ENCODE measurements around the gene TTLL13. TPM values are rescaled to one million over a fixed set of nuclear protein-coding genes. Genes with fewer than 3 reads are reported as not detected.

The TTLL13 gene
- total and polyA plus RNA-seq, 9 donors = 0.04 to 0.33 (median 0.13) TPM; not detected in 4

GRCh38 chr15:90233387-90234095, 15.8 kb upstream of the TTLL13 start, which contains the start of gene CIB1:
Gene CIB1 (minus strand): TSS chr15:90233941. CDS start chr15:90233885, 56 bp downstream.
- 0 to 1% (median 0%) methylated on average over 39 to 63 of the region's 63 CpGs for WGBS, 3 donors
- Histone ChIP-seq H3K4me3 (peak within 1 kb of the TSS; percentile 78), H3K4me1 (ENCODE audit: insufficient read depth) (peaks cover 4% of the 10 kb centered on the region), H3K27ac (peak within 1 kb of the TSS; percentile 74 to 77), H3K27me3 (no peaks in the 10 kb centered on the region), H3K9me3 (no peaks in the 10 kb centered on the region), H3K36me3 (no peaks in the 10 kb centered on the region)
- TF ChIP-seq EP300 (IDR thresholded peaks at IDR 0.05) (no peak), CTCF (IDR thresholded peaks at IDR 0.05) (peak in 2 of 3 donors; percentile 3 to 46), POLR2A (IDR thresholded peaks at IDR 0.05) (peak; percentile 59)
- DNase-seq = peak; percentile 97 to 99 (median 98)
- intact Hi-C loops (cut with DNase I) = loop anchor here in 1 of 4 donors (5.0 kb wide), 1 partner anchor 71 kb away; no protein-coding TSS in a partner anchor

GRCh38 chr15:90234096-90234988, 15.0 kb upstream of the TTLL13 start, which contains the start of gene GDPGP1:
Gene GDPGP1 (plus strand): TSS chr15:90234209. CDS start chr15:90240909, 6,700 bp downstream.
- peaks cover 4% of the 10 kb centered on the region for H3K4me1 ChIP-seq (ENCODE audit: insufficient read depth)
- no peak for DNase-seq
- intact Hi-C loops (cut with DNase I) = loop anchor here in 1 of 4 donors (5.0 kb wide), 1 partner anchor 72 kb away; no protein-coding TSS in a partner anchor
- WGBS, 3 donors = 3 to 9% (median 4%) methylated on average over 28 to 49 of the region's 49 CpGs
- no peaks in the 10 kb centered on the region for H3K9me3 ChIP-seq
- peak within 1 kb of the TSS; percentile 74 to 77 for H3K27ac ChIP-seq
- no peaks in the 10 kb centered on the region for H3K27me3 ChIP-seq
- no peak for TF ChIP-seq CTCF (IDR thresholded peaks at IDR 0.05)
- peak; percentile 34 for TF ChIP-seq POLR2A (IDR thresholded peaks at IDR 0.05)
- no peak for TF ChIP-seq EP300 (IDR thresholded peaks at IDR 0.05)
- H3K36me3 ChIP-seq = no peaks in the 10 kb centered on the region
- peak within 1 kb of the TSS; percentile 78 for H3K4me3 ChIP-seq

GRCh38 chr15:90239371-90239770, 10.0 kb upstream of the TTLL13 start:
- Histone ChIP-seq H3K9me3 (no peaks in the 10 kb centered on the region), H3K4me3 (no peak overlapping the region), H3K36me3 (no peaks in the 10 kb centered on the region), H3K27ac (no peak overlapping the region), H3K27me3 (no peaks in the 10 kb centered on the region), H3K4me1 (ENCODE audit: insufficient read depth) (peaks cover 1% of the 10 kb centered on the region)
- no peak for TF ChIP-seq EP300 (IDR thresholded peaks at IDR 0.05)
- TF ChIP-seq CTCF (IDR thresholded peaks at IDR 0.05) = no peak
- no peak for TF ChIP-seq POLR2A (IDR thresholded peaks at IDR 0.05)
- WGBS, 3 donors = 78 to 92% (median 82%) methylated on average over 3 of the region's 3 CpGs
- DNase-seq = no peak
- intact Hi-C loops (cut with DNase I) = no loop called here

- no peak overlapping the region for H3K27ac ChIP-seq
- no peak for TF ChIP-seq POLR2A (IDR thresholded peaks at IDR 0.05)
- no peak for TF ChIP-seq CTCF (IDR thresholded peaks at IDR 0.05)
- TF ChIP-seq EP300 (IDR thresholded peaks at IDR 0.05) = no peak
These were observed 8.5 kb upstream of the TTLL13 start for GRCh38 chr15:90240856-90241255.

More at GRCh38 chr15:90240856-90241255, 8.5 kb upstream of the TTLL13 start:
- intact Hi-C loops (cut with DNase I) = no loop called here
- H3K27me3 ChIP-seq = no peaks in the 10 kb centered on the region
- no peak overlapping the region for H3K4me3 ChIP-seq
- DNase-seq = no peak
- H3K36me3 ChIP-seq = no peaks in the 10 kb centered on the region
- no peaks in the 10 kb centered on the region for H3K9me3 ChIP-seq
- WGBS, 3 donors = 88 to 96% (median 89%) methylated on average over 8 of the region's 8 CpGs
- no peaks in the 10 kb centered on the region for H3K4me1 ChIP-seq (ENCODE audit: insufficient read depth)
